GM18505 (cell line): ENCODE measurements around the gene TRABD2B.

Source experiments
- ATAC-seq: cut with Tn5 transposase; IDR thresholded peaks from one replicate; pipeline ENCODE4 v1.9.1; 2021; ENCODE audit not compliant: unreplicated experiment
- POLR2A ChIP-seq: IDR thresholded peaks from 4 replicates; pipeline ENCODE4 v1.6.1; 2011; ENCODE audit warnings: borderline replicate concordance; ENCODE audit not compliant: insufficient read depth, insufficient read length; ENCODE audit errors: extremely low read depth

TRABD2B gene

DNA sequence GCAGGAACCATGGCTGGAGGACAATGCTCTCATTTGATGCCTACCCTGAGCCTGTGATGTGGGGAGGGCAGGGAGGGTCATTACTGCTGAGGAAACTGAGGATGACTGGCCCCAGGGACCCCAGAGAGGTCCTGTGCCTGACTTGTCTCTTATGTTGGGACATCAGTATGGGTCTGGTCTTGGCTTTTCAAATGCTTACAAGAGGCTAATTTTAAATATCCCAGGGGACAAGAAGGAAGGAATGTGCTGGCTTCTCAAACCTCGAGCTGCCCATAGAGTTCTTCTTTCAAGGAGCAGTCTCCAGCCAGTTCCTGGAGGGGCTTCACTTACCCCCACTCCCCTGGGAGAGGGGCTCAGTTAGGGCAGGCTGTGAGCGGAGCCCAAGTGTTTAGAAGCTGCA lies 168.2 kb downstream of the TRABD2B start:
- no peak for TF ChIP-seq POLR2A
- ATAC-seq: no peak

DNA sequence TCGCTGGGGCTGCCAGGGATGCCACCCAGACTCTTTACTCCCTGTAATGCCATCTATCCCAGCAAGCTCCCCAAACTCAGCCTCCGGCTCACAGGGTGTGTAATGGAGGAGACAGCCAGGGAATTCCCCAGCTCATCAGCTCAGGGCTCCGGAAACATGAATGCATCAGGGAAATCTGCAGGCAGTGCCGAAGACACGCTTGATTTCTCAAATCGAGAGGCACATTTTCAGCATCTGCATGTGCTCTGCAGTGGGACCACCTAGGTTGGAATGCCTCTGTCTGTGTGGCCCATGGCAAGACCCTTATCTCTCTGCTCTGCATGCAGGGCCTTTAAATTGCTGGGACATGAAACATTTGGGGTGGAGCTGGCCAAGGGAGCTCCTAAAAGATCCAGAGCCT lies 170.1 kb downstream of the TRABD2B start:
- no peak for TF ChIP-seq POLR2A
- no peak for ATAC-seq

- TF ChIP-seq POLR2A: no peak
- ATAC-seq: no peak
These were observed 172.5 kb downstream of the TRABD2B start for GRCh38 chr1:47824716-47825115.

DNA sequence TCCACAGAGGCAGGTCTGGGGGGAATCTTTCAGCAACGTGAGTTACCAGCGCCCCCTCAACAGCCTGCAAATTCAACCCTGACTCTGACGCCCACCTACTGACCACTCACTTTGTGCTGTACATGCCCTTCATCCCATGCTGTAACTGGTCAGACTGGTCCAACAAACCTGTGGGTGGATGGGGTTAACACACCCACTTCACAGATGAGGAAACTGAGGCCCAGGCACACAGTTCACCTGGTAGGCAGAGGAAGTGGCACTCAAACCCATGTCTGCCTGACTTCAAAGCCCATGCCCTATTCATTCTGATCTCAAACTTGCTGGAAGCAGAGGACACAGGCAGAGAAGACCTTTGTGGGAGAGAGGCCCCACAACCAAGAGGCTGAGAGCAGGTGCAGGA lies 172.9 kb downstream of the TRABD2B start:
- no peak for ATAC-seq
- no peak for TF ChIP-seq POLR2A

GRCh38 chr1:47823040-47823808 lies 174.0 kb downstream of the TRABD2B start:
- no peak for ATAC-seq
- TF ChIP-seq POLR2A: no peak

DNA sequence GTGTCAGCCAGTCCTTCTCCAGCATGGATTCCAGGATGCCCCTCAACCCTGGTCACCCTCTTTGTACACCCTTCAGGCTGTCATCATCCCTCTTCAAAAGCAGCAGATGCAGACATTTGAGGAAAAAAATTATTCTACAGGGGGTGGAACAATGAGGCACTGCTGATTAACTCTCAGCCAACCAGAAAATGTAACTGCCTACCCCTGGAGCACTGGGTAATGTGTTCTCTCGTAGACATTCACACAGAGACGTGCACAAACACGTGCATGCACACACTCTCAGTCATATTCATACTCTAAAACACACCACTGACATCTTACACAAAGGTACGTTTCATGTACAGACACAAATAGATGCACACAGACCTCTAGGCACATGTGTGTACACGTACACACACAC lies 175.4 kb downstream of the TRABD2B start:
- ATAC-seq: no peak
- no peak for TF ChIP-seq POLR2A

DNA sequence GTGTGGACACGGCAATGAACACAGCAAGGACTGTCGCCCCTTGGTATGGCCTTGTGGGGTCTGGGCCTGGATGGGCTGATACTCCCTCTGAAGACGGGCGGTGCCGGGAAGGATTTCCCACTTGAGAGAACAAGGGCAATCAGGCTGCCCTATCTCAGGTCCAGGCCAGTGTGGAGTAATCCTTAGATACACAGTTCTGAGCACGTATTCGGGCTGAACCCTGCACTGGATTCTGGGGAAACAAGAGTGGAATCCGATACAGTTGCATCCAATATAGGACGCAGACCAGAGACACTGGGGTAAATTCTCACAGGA lies 177.7 kb downstream of the TRABD2B start:
- no peak for ATAC-seq
- TF ChIP-seq POLR2A: no peak

DNA sequence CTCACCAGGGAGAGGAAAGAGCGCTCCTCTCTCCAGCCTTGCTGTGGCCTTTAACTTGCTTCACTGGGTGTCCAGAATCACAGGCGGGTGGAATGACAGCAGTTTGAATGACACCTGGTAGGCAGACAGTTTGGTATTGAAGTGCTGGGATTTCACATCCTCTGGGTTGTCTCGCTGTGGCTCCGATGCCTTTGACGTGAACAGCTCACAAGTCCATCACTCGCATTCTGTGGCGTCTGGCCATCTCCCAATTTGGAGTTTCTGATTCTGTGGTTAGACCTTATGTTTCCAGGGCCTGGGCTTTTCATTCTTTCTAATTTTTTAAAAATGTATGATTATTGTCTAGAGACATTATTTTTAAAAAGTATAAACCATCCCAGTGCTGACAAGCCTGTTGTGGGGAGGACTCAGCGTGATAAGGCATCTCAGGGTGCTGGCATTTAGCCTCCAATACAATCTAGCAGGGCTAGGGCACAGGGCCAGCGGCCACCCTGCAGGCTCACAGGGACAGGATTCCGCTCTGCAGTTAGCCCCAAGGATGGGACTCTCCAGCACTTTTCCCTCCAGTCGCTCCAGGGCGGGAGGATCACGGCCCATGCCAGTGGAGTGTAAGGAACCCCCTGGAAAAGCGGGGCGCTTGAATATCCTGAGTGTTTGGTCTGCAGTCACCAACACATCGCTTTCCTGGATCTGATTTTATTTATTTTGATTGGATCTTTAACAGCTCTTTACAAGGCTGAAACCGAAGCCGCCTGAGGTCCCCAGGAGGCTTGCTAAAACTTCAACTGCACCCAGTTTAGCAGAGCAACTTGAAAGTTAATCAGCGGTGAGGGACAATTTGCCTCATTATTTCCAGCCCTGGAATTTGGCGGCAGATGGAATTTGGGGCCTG lies 178.3 kb downstream of the TRABD2B start:
- no peak for TF ChIP-seq POLR2A
- no peak for ATAC-seq

GRCh38 chr1:47817861-47818260 lies 179.3 kb downstream of the TRABD2B start:
- ATAC-seq: no peak
- no peak for TF ChIP-seq POLR2A

GRCh38 chr1:47816325-47817071 lies 180.7 kb downstream of the TRABD2B start:
- no peak for TF ChIP-seq POLR2A
- ATAC-seq: no peak

DNA sequence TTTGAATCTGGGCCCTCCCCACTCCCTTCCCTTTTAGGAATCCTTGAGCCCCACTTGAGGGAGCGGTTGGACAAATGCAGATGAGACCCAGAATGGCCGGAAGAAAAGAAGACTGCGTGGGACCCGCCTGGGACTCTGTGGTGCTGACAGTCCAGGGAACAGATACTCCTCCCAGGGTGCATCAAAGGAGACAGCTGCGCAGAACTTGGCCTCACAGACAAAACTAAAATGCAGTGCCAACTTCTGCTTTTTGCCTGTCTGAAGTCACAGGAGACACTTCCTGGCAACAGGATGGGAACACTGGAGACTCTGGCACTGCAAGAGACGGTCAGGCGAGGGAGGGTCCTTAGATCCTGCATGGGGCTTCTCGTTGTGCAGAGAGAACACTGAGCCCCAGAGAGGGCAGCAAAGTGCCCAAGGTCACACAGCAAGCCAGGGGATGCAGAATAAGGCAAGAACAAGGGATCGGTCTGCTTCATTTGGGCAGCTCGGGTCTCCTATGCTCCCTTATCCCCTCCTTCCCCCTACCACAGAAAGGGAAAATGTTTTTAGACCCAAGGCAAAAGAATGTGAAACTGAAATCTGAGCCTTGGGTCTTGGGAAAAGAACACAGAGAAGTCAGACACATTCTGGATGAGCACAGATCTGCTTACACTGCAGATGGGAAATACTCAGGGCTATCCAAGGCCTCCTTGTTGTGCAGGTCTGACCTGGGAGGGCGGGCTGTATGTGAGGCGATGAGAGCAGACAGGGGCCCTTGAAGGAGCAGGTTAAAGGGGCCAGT lies 182.4 kb downstream of the TRABD2B start:
- ATAC-seq: no peak
- no peak for TF ChIP-seq POLR2A

DNA sequence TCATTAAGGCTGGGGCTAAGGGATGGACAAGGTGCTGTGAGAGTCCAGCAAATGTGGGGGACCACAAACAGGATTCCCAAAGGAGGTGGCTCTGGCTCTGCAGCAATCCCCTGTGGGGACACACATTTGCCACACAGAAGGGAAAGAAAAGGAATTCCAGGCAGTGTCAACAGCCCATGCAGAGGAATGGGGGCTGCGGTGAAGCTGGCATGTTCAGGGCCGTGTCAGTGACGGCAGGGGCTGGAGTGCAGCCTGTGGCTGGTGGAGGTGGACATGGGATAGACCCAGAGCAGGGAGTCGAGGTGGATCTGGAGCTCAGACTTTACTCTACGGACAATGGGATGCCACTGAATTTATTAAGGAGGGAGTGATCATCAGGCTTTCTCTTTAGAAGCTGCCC lies 183.2 kb downstream of the TRABD2B start:
- no peak for ATAC-seq
- no peak for TF ChIP-seq POLR2A
